Measurements from ENCODE around the gene OCA2.

OCA2 gene

DNA sequence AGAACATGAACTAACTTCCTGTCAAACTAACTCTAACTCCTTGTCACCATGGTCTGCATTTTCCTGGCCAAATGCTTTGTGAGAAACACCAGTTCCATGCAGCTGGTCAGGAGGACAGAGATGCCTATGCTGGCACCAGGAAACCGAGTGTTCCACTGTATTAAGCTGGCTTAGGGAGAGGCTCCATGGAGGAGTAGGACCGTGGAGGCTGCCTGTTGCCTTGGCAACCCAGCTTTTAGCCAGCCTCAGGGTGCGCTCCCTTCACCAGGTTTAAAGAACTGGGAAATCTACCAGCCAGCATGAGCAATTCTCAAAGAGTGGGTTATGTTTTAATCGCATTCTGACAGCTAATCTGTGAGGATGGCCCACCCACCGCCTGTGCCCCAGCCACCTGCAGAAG, 394.1 kb downstream of the OCA2 start:
- TF ChIP-seq, protein P1, sequence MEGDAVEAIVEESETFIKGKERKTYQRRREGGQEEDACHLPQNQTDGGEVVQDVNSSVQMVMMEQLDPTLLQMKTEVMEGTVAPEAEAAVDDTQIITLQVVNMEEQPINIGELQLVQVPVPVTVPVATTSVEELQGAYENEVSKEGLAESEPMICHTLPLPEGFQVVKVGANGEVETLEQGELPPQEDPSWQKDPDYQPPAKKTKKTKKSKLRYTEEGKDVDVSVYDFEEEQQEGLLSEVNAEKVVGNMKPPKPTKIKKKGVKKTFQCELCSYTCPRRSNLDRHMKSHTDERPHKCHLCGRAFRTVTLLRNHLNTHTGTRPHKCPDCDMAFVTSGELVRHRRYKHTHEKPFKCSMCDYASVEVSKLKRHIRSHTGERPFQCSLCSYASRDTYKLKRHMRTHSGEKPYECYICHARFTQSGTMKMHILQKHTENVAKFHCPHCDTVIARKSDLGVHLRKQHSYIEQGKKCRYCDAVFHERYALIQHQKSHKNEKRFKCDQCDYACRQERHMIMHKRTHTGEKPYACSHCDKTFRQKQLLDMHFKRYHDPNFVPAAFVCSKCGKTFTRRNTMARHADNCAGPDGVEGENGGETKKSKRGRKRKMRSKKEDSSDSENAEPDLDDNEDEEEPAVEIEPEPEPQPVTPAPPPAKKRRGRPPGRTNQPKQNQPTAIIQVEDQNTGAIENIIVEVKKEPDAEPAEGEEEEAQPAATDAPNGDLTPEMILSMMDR (IDR thresholded peaks at IDR 0.05; ENCODE audit: low read depth, low read length), result no peak
- no peak for DNase-seq (ENCODE audit: extremely low read depth, low read depth)
